Measurements from ENCODE around the gene ITFG1. TPM values are rescaled to one million over a fixed set of nuclear protein-coding genes. Genes with fewer than 3 reads are reported as not detected.

ITFG1 gene
- total and polyA plus RNA-seq, 2 of the 8 experiments (the other 6 are each of a cell fraction or from before 2014, with no cell fraction given): 13.8 to 22.2 TPM

GRCh38 chr16:47320546-47321310, 140.1 kb downstream of the ITFG1 start:
- no peak overlapping the region for H2BK20ac ChIP-seq (ENCODE audit: low read length)
- no peak overlapping the region for H3K27ac ChIP-seq (ENCODE audit: low read depth, low read length)
- no peak overlapping the region for H2BK120ac ChIP-seq (replicated peaks; ENCODE audit: low read depth, low read length)
- no peaks in the 10 kb centered on the region for H3K23me2 ChIP-seq (ENCODE audit: low read depth, low read length)
- no peaks in the 10 kb centered on the region for H3K9me3 ChIP-seq (ENCODE audit: insufficient read depth in 2 of 2, low read depth in 1 of 2, low read length in 1 of 2)
- no peak overlapping the region for H3K23ac ChIP-seq (ENCODE audit: insufficient read length)
- peaks cover 0 to 6% (median 0%) of the 10 kb centered on the region in 4 experiments; a peak in 2 of 7 replicates for H3K4me1 ChIP-seq (replicated peaks in 1 of 4; ENCODE audit: control insufficient read depth in 3 of 4, insufficient read depth in 4 of 4, low read length in 3 of 4)
- no peak overlapping the region for H2AFZ ChIP-seq (ENCODE audit: low read length)
- no peak overlapping the region for H3K4me3 ChIP-seq (ENCODE audit: extremely low read depth in 1 of 4, insufficient read depth in 2 of 4, low read depth in 3 of 4, low read length in 4 of 4)
- no peaks in the 10 kb centered on the region for H3K79me1 ChIP-seq (ENCODE audit: low read depth, low read length)
- no peaks in the 10 kb centered on the region for H4K20me1 ChIP-seq (replicated peaks in 1 of 2; ENCODE audit: control insufficient read depth in 1 of 2, insufficient read depth in 2 of 2, low read length in 2 of 2)
- no peak overlapping the region for H3K9ac ChIP-seq (replicated peaks in 1 of 4; ENCODE audit: extremely low read depth in 1 of 4, low read depth in 3 of 4, low read length in 3 of 4)
- H2AK5ac ChIP-seq (ENCODE audit: low read depth, low read length): no peak overlapping the region
- no peak overlapping the region for H4K8ac ChIP-seq (ENCODE audit: extremely low read depth, insufficient read depth, low read length)
- no peak overlapping the region for H3K18ac ChIP-seq (ENCODE audit: extremely low read depth, low read length)
- no peak overlapping the region for H3K4me2 ChIP-seq (ENCODE audit: insufficient read depth in 1 of 2, low read depth in 2 of 2, low read length in 2 of 2)
- ChIA-PET POLR2A (ENCODE audit: partially characterized antibody) (no interaction called here), CTCF (ENCODE audit: partially characterized antibody) (interaction anchor here (1.5 kb wide), 1 partner anchor 11 kb away, joined by 3 read pairs; no protein-coding TSS in a partner anchor)
- H2BK5ac ChIP-seq (ENCODE audit: low read depth, low read length): no peak overlapping the region
- no peaks in the 10 kb centered on the region for H3K79me2 ChIP-seq (ENCODE audit: control insufficient read depth in 1 of 2, insufficient read depth in 2 of 2, low read length in 2 of 2)
- no peak overlapping the region for H2BK12ac ChIP-seq (ENCODE audit: low read depth, low read length)
- DNase-seq (ENCODE audit: low read depth in 1 of 2, low spot score in 2 of 2) (no peak), FAIRE-seq (no peak)
- no peak overlapping the region for H2BK15ac ChIP-seq (ENCODE audit: low read length)
- H3K14ac ChIP-seq (ENCODE audit: insufficient read length): no peak overlapping the region
- H4K91ac ChIP-seq (replicated peaks; ENCODE audit: insufficient read length, low read length): no peak overlapping the region
- H3K36me3 ChIP-seq (ENCODE audit: control insufficient read depth in 2 of 4, insufficient read depth in 4 of 4, low read length in 3 of 4): no peaks in the 10 kb centered on the region
- no peak overlapping the region for H4K5ac ChIP-seq (ENCODE audit: insufficient read length, low read depth, low read length)
- no peak overlapping the region for H3K4ac ChIP-seq (replicated peaks; ENCODE audit: insufficient read length, low read depth, low read length)
- H3K56ac ChIP-seq (replicated peaks; ENCODE audit: insufficient read length, low read depth, low read length): no peak overlapping the region
- H3K27me3 ChIP-seq (replicated peaks in 1 of 4; ENCODE audit: control insufficient read depth in 3 of 4, extremely low read depth in 1 of 4, insufficient read depth in 3 of 4, low read length in 3 of 4): no peaks in the 10 kb centered on the region
- TF ChIP-seq SIX5 (IDR thresholded peaks at IDR 0.05; ENCODE audit: low read depth, low read length) (no peak), KDM4A (IDR thresholded peaks at IDR 0.05; ENCODE audit: low read depth, low read length, severe bottlenecking) (no peak), SP1 (IDR thresholded peaks at IDR 0.05; ENCODE audit: low read depth, low read length) (no peak), EP300 (IDR thresholded peaks at IDR 0.05; ENCODE audit: borderline replicate concordance in 1 of 2, low read depth in 2 of 2, low read length in 2 of 2) (no peak), KDM5A (IDR thresholded peaks at IDR 0.05; ENCODE audit: low read length) (no peak), TAF1 (IDR thresholded peaks at IDR 0.05; ENCODE audit: low read depth, low read length) (no peak), HDAC2 (IDR thresholded peaks at IDR 0.05; ENCODE audit: borderline replicate concordance in 1 of 2, low read depth in 2 of 2, low read length in 2 of 2) (no peak), GTF2F1 (IDR thresholded peaks at IDR 0.05; ENCODE audit: borderline replicate concordance, low read depth, low read length) (no peak), RFX5 (IDR thresholded peaks at IDR 0.05; ENCODE audit: borderline replicate concordance, low read depth, low read length) (no peak), MAX (IDR thresholded peaks at IDR 0.05) (no peak), ASH2L (IDR thresholded peaks at IDR 0.05; ENCODE audit: low read length) (no peak), TAF7 (optimal IDR thresholded peaks at IDR 0.05; ENCODE audit: borderline replicate concordance, low read depth, low read length) (no peak), CTBP2 (IDR thresholded peaks at IDR 0.05; ENCODE audit: borderline replicate concordance, insufficient read depth, insufficient read length, low read length) (no peak), YY1 (IDR thresholded peaks at IDR 0.05; ENCODE audit: low read depth, low read length) (no peak)

All from H1 (cell line).